ES-I3 (cell line): ENCODE results near the gene PRAMEF20.
"Not testable (repeated sequence)": the region's sequence is repeated elsewhere in the genome, so short reads cannot be mapped to it uniquely, and the experiment has no call there.

ENCODE experiments used
- H3K36me3 ChIP-seq: 2 replicates; pipeline ENCODE4 v1.6.1; 2013; ENCODE audit warnings: mild to moderate bottlenecking, low read length, control low read depth, moderate library complexity; ENCODE audit not compliant: insufficient read depth
- H3K4me1 ChIP-seq: 2 replicates; pipeline ENCODE4 v1.6.1; 2013; ENCODE audit warnings: mild to moderate bottlenecking, control low read depth, low read length; ENCODE audit not compliant: insufficient read depth
- H3K9ac ChIP-seq: 2 replicates; pipeline ENCODE4 v1.6.1; 2013; ENCODE audit warnings: low read depth, mild to moderate bottlenecking, low read length, moderate library complexity
- H3K9me3 ChIP-seq: 2 replicates; pipeline ENCODE4 v1.6.1; 2013; ENCODE audit warnings: mild to moderate bottlenecking, low read length, moderate library complexity; ENCODE audit not compliant: control insufficient read depth, insufficient read depth

The PRAMEF20 gene

DNA sequence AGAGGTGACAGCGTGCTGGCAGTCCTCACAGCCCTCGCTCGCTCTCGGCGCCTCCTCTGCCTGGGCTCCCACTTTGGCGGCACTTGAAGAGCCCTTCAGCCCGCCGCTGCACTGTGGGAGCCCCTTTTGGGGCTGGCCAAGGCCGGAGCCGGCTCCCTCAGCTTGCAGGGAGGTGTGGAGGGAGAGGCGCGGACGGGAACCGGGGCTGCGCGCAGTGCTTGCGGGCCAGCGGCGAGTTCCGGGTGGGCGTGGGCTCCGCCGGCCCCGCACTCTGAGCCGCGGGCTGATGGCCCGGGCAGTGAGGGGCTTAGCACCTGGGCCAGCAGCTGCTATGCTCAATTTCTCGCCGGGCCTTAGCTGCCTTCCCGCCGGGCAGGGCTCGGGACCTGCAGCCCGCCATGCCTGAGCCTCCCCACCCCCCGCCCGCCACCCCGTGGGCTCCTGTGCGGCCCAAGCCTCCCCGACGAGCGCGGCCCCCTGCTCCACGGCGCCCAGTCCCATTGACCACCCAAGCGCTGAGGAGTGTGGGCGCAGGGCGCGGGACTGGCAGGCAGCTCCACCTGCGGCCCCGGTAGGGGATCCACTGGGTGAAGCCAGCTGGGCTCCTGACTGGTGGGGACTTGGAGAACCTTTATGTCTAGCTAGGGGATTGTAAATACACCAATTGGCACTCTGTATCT lies 29.0 kb downstream of the PRAMEF20 start:
- H3K36me3 ChIP-seq, H3K9ac ChIP-seq, H3K4me1 ChIP-seq, H3K9me3 ChIP-seq: not testable (repeated sequence)

DNA sequence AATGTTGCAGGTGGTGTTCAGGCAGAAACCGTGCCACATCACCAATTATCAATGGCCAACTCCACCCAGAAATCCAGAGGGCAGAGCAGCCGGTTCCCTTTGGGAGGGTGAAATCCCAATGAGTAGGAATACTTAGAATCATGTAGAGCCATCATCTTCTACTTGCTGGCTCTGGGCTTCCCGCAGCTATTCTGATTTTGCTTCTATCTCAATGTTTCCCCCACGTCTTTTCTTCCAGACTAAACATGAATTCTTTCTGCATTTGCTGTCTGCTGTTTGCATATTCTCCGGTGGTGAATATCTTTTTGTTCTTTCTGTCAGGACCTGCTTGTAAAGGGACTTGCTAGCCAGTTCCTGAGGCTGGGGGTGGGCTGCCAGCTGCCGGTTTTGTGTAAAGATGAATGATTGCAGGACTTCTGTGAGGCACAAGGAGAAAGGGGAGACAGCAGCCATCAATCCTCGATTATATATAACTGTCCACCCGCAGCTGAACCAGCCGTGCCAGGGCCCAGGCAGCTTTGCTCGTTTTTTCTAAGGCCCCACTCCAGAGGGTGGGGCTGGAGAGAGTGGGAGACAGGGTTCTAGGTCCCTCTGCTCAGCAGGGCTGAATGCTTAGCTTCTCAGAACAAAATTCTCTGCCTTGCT lies 33.2 kb downstream of the PRAMEF20 start:
- no peak overlapping the region for H3K9ac ChIP-seq
- no peaks in the 10 kb centered on the region for H3K36me3 ChIP-seq
- H3K9me3 ChIP-seq, result no peaks in the 10 kb centered on the region
- peaks cover 4% of the 10 kb centered on the region; the same call in 1 of the 2 replicates for H3K4me1 ChIP-seq

DNA sequence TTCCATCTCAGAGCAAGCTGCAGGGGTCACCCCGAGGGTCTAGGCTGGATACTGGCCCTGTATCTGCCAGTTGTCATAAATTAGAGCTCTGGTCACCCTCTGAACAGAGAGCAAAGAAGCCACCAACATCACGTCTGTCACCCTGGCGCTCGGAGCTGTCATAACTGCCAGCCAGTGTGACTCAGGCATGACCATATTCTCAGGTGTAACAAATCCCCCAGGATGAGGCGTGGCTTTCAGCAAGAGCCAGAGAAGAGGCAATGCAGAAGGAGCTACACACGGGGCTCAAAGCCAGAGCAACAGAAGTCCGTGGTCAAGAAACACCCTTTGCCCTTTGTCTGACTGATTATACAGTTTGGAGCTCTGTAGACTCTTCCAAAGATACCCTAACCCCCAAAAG lies 40.0 kb downstream of the PRAMEF20 start:
- Histone ChIP-seq H3K36me3 (no peaks in the 10 kb centered on the region; the same call in 1 of the 2 replicates), H3K9me3 (no peaks in the 10 kb centered on the region), H3K4me1 (no peaks in the 10 kb centered on the region), H3K9ac (no peak overlapping the region)

DNA sequence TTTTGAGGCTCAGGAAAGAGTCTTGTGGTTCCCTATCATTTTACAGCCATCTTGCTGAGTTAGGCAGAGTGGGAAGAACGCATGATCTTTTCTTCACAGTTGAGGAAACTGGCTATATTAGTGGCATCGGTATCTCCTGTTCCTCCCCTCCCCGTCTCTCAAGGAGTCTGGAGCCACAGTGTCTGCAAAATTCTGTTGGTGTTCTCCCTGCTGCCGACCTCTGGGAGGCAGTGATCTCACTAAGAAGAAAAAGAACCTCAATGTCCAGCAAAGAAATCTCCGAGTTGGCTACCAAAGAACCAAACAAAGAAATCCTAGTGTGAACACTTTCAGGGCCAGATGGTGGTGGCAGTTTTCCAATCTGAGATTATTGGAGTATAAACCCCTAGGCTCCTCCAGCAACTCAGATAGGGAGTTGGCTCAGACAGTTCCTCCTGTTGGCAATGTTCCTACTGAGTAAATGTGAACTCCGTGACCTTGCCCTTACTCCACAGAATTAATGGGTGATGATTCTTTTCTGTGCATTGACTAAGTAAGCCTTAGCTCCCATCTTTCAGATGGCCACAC lies 41.2 kb downstream of the PRAMEF20 start:
- H3K36me3 ChIP-seq, result no peaks in the 10 kb centered on the region; the same call in 1 of the 2 replicates
- no peaks in the 10 kb centered on the region for H3K9me3 ChIP-seq
- no peak overlapping the region for H3K9ac ChIP-seq
- H3K4me1 ChIP-seq, result no peaks in the 10 kb centered on the region

DNA sequence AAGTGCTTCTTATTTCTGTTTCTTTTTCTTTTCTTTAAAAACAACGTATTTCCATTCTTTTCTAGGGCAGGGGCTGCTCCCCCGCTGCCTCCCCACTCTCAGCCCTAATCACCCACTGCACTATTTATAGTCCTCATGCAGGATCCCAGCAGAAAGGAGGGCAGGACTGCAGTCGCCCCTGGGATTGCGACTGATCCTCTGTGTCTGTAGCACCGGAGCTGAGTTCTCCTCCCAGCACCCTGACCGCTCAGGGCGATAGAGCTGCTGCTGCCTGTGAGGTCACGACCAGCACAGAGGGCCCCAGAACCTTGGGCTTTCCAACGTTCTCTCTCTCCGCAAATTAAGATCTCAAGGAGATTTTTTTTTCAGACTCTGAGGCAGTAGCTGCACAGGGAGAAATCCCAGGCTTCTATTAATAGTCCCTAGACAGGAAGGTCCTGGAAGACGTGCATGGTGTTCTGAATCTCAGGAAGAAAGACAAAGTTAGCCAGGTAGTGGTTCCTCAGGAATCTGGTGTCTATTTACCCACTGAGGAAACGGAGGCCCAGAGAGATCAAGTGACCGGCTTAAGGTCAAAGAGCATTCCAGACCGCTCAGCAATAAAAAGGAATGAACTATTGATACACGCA lies 46.8 kb downstream of the PRAMEF20 start:
- Histone ChIP-seq H3K36me3 (no peaks in the 10 kb centered on the region; the same call in 1 of the 2 replicates), H3K4me1 (no peaks in the 10 kb centered on the region), H3K9me3 (no peaks in the 10 kb centered on the region), H3K9ac (no peak overlapping the region)

DNA sequence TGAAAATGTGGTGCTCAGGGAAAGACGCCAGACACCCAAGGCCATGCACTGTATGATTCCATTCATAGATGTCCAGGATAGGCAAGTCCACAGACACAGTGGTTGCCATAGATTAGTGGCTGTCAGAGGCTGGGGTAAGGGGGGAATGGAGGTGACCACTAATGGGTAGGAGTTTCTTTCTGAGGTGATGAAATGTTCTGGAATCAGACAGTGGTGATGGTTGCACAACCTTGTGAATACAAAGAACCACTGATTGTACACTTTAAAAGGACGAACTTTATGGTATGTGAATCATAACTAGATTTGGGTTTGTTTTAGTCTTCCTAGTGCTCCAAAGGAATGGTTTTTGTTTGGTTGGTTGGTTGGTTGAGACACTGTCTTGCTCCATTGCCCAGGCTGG lies 51.7 kb downstream of the PRAMEF20 start:
- no peaks in the 10 kb centered on the region for H3K4me1 ChIP-seq
- no peaks in the 10 kb centered on the region for H3K9me3 ChIP-seq
- H3K36me3 ChIP-seq, result no peaks in the 10 kb centered on the region
- H3K9ac ChIP-seq, result no peak overlapping the region

DNA sequence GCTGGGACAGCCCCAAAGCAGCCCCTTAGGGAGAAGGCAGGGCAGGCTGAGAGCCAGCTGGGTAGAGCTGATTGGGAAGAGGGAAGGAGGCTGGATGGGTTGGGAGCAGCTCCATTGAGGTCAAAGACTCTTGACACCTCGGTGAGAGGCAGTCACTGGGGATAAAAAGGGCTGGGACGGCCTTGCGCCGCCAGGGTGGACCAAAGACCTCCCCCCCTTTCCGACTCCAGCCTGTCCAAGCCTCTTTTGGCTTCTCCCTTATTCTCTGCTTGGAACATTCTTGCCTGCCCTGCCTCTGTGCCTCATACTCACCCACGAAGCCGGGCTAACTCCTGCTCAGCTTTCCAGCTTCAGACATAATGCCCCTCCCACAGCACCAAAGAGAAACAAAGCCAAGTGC lies 52.4 kb downstream of the PRAMEF20 start:
- Histone ChIP-seq H3K36me3 (no peaks in the 10 kb centered on the region), H3K4me1 (no peaks in the 10 kb centered on the region), H3K9me3 (no peaks in the 10 kb centered on the region), H3K9ac (no peak overlapping the region)

DNA sequence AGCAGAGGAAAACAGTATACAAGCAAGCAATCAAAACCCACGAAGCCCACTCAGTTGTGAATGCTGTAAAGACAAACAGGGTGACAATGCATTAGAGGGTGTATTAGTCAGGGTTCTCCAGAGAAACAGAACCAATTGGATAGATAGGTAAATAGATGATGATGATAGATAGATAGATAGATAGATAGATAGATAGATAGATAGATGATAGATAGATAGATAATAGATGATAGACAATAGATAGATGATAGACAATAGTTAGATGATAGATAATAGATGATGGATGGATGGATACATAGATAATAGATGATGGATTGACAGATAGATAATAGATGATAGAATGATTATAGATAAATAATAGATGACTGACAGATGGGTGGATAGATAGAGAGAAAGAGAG lies 55.3 kb downstream of the PRAMEF20 start:
- Histone ChIP-seq H3K4me1 (peaks cover 5% of the 10 kb centered on the region; the same call in 1 of the 2 replicates), H3K9ac (no peak overlapping the region), H3K36me3 (no peaks in the 10 kb centered on the region), H3K9me3 (no peaks in the 10 kb centered on the region)

DNA sequence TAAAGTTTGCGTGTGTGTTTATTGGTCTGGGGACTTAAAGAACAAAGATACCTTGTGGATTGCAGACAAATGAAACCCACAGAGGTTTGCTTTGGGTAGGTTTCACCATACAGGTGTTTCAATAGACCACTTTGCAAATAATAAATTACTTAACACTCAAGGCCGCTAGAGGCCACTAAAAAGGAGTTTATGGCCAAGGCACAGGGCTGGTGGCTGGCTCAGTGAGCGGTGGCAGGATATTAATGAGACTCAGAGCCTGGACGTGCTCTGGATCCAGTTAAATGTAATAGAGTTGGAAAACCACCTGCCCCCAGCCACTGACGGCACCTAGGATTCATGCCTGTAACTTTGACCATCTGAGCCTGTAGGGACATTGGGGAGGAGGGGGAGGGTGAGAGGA lies 59.1 kb downstream of the PRAMEF20 start:
- no peaks in the 10 kb centered on the region for H3K9me3 ChIP-seq
- H3K9ac ChIP-seq, result no peak overlapping the region
- H3K36me3 ChIP-seq, result no peaks in the 10 kb centered on the region
- peaks cover 5% of the 10 kb centered on the region; the same call in 1 of the 2 replicates for H3K4me1 ChIP-seq
